T47D (cell line): ENCODE measurements around the gene KCNK17.
A peak's percentile ranks its signal among the peaks of the same experiment; 100 is the strongest.

Experiments used
- DNase-seq, 2 experiments: peaks; one replicate each; pipeline versions ENCODE4 v3.0.0 to v3.0.0-alpha.2; 2011 to 2012; ENCODE audit warnings: low read depth in 1 of 2, low spot score in 1 of 2
- JUND ChIP-seq: IDR thresholded peaks from 2 replicates; pipeline ENCODE4 v1.6.1; 2012; ENCODE audit warnings: low read depth
- in situ Hi-C: cut with HindIII; loops from 2 replicates; pipeline ENCODE4 v1.10.0; 2016; ENCODE audit warnings: low sequenced_read_pairs, low pct_unique_long_range_greater_than_20kb

The KCNK17 gene, protein sequence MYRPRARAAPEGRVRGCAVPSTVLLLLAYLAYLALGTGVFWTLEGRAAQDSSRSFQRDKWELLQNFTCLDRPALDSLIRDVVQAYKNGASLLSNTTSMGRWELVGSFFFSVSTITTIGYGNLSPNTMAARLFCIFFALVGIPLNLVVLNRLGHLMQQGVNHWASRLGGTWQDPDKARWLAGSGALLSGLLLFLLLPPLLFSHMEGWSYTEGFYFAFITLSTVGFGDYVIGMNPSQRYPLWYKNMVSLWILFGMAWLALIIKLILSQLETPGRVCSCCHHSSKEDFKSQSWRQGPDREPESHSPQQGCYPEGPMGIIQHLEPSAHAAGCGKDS

GRCh38 chr6:39314273-39314795 lies at the start of gene KCNK17:
Gene KCNK17, minus strand, starts transcription at chr6:39314419. Its CDS starts 99 bp downstream, at chr6:39314320.
- in situ Hi-C loops, result no loop called here
- no peak for DNase-seq
- TF ChIP-seq JUND, result no peak

DNA sequence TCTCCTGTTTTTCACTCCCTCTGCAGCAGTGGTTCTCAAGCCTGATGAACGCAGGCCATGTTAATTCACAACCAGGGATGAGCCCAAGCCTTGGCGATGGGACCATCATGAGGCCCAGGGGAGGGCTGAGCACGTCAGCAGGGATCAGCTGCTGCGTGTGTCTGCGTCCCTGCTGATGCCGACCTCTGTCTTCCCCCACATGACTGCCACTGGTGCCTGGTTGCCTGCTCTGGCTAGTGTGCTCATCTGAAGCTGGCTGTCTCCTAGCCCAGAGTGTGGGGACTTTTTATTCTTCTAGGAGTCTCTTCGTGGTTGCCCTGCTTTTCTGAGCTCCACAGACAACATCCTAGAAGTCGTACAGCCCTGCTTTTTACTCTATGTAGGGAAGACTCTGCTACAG lies 49.1 kb upstream of the KCNK17 start:
- DNase-seq, result no peak
- no peak for TF ChIP-seq JUND
- in situ Hi-C loops, result no loop called here

DNA sequence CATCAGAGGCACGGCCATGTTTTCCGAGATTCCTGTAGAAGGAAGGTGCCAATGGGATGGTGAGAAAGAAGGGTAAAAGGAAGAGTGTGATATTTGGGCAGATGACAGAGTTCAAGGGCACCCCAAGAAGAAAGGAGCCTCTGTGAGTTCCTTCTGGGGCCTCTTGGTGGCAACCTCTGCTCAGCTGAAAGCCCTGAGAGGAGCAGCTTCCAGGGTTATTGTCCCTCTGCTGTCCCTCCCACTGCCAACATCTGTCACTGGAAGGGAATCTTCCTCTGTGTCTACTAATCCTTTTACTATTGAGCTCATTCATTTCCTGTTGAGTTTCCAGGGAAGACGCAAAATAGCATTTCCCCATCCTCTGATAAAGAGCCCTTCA lies 48.3 kb upstream of the KCNK17 start:
- no peak for TF ChIP-seq JUND
- DNase-seq, result peak in 1 of 2 experiments; percentile 48
- in situ Hi-C loops, result no loop called here

GRCh38 chr6:39361657-39362486 lies 47.7 kb upstream of the KCNK17 start:
- DNase-seq, result peak; percentile 75
- TF ChIP-seq JUND, result no peak
- in situ Hi-C loops, result no loop called here

DNA sequence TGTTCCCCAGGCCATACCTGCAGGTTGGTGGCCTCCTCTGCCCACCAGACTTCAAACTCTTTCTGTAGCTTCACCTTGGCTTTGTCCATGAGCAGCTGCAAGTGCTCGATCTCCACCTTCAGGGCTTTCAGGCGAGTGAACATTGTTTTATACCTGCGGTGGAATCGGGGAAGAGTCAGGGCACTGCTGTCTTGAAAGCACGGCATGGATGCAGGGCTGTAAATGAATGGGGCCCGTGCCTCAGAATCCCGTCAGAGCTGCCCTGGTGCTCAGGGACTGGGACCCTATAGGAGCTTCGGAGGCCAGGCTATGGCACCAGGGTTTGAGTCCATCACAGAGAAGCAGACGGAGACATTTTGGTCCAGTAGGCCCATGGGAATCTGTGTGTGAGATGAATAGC lies 46.2 kb upstream of the KCNK17 start:
- in situ Hi-C loops, result no loop called here
- no peak for TF ChIP-seq JUND
- no peak for DNase-seq

DNA sequence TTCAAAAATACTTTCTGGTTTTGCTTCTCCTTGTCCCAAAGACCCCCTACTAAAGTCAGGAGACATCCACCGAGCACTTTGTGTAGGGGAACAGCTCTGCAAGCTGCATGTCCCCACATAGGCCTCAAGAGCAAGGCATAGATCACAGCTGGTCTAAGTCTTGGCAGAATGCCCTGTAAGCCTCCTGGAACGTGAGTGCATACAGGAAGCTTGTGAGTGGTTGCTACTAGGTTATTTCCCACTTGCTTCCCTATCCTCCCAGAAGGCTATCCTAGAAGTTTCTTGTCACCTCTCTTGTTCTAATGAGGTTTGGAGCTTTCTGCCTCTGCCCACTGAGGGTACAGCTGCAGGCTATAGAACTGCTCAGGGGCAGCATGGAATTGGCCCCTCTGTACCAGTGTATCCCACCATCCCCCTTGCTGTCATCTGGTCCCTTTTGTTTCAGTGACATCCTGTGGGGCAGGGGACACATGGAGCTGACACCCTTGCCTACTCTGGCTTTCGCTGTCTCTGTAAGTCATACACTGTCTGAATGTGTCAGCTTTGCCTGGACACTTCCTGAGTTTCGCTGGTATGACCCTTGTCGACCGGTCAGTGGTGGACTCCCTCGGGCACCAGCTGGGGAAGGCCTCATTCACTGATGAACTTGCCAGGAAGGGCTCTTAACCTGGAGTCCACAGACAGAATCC lies 43.9 kb upstream of the KCNK17 start:
- in situ Hi-C loops, result no loop called here
- no peak for TF ChIP-seq JUND
- DNase-seq, result peak in 1 of 2 experiments; percentile 38

DNA sequence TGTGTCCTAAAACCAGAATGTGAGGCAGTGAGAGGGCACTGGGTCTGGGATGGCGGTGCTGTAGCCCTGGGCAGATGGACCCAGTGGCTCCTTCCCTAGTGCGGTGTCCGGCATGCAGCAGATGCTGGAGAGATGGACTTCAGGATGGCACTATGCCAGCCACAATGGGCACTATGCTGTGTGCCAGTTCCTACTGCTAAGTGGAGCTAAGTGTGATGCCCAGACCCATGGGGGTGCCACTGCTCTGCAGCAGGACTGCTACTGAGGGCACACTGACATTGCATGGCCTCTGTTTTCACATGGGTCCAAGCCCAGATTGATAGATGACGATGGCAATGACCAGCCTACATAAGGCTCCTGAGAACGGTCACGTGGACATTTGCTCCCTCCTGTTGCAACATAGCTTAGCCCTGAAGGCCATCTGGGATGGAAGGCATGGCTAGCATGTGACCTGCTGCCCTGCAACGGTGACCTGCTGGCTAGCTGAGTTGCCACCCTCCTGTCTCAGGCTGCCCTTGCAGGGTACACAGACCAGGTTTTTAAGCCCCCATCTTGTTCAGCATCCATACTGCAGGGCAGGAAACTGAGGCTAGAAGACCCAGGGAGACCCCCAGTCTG lies 39.6 kb upstream of the KCNK17 start:
- TF ChIP-seq JUND, result no peak
- no peak for DNase-seq
- in situ Hi-C loops, result no loop called here

GRCh38 chr6:39350723-39351505 lies 36.7 kb upstream of the KCNK17 start:
- DNase-seq, result no peak
- in situ Hi-C loops, result no loop called here
- TF ChIP-seq JUND, result no peak

- TF ChIP-seq JUND, result no peak
- DNase-seq, result no peak
- in situ Hi-C loops, result no loop called here
These were observed 34.5 kb upstream of the KCNK17 start for GRCh38 chr6:39348740-39349139.

DNA sequence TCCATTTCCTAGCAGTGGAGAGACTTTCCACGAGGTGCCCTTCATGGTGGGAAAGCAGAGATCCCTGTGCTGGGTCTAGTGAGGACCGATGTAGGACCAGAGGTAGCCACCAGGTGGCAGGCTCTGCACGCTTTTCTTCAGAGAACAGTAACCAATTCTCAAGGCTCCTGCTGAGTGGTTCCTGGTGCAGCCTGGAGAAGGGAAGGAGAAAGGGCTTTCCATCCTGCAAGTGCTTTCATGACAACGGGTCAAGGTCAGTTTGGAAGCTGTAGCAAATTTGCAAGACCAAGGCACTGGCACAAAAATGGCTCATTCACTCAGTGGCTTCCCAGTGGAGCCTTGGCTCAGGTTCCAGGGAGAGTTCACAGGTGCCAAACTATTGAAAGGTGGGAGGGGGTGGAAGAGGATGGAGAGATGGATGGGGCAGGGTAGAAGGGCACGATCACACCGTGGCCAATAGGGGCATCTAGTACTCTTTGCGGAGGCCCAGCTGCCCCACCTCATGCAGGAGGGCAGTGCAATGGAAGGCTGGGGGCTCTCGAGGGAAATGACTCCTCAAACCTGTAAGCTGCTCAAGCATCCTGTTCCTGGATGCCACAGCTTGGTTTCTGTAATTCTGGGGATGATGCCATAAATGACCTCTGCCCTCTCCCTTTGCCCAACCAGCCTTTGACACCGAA lies 33.8 kb upstream of the KCNK17 start:
- DNase-seq, result peak; percentile 75 to 92
- in situ Hi-C loops, result no loop called here
- TF ChIP-seq JUND, result no peak

DNA sequence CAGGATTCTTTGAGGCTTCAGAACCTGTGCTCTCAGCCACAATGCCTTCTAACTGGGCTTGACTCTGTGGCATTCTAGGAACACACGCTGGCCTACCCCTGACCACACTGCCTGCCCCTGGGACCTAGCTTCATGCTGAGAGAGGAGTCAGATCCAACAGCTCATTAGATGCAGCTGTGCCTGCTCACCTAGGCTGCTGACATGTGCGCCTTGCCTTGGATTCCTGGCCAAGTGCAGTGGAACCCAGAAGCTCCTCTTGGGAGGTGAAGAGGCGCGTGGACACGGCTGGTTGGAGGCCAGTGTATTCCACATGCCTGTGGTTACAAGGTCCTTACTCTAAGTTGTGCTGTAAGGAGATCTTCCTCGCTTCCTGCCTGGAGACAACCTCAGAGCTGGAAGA lies 33.0 kb upstream of the KCNK17 start:
- TF ChIP-seq JUND, result no peak
- in situ Hi-C loops, result no loop called here
- no peak for DNase-seq

GRCh38 chr6:39344821-39345280 lies 30.6 kb upstream of the KCNK17 start:
- DNase-seq, result no peak
- in situ Hi-C loops, result no loop called here
- no peak for TF ChIP-seq JUND
